HG03060 (cell line): ENCODE data around the gene CLDND1.

Experiments
- ATAC-seq: cut with Tn5 transposase; IDR thresholded peaks from one replicate; pipeline ENCODE4 v1.9.1; 2021; ENCODE audit warnings: low read depth, moderate number of reproducible peaks; ENCODE audit not compliant: unreplicated experiment

CLDND1 gene

DNA sequence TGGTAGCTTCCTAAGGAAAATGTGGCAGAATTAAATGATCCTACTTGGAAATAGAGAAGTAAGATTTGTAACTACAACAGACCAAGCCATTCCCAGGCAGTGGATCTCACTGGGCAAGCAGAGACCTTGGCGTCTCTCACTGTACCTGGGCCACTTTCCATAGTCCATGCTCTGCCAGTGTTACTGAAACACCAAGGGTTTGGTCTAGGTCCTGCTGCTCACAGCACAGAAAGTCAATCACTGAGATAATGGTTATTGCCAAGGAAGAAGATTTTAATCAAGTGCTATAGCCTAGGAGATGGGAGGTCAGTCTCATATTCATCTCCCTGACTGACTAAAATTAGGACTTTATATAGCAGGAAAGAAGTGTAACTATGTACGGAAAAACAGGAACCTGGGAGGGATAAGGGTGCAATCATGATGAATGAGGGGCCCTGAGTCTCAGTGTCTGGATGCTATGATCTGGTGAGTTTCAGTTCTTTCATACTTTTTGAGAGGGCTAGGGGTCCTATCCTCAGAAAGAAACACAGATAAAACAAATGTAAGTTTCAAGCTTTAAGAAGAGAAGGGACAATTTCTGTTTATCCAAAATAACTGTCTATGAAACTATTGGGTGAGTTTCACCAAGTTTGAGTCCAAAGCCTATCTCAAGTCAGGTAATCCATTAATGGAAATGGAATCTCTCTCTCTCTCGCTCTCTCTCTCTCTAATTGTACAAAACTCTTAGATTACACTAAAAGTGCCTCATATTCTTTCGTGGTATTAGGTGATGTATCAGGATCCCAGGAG, 29.7 kb upstream of the CLDND1 start:
- ATAC-seq: no peak

DNA sequence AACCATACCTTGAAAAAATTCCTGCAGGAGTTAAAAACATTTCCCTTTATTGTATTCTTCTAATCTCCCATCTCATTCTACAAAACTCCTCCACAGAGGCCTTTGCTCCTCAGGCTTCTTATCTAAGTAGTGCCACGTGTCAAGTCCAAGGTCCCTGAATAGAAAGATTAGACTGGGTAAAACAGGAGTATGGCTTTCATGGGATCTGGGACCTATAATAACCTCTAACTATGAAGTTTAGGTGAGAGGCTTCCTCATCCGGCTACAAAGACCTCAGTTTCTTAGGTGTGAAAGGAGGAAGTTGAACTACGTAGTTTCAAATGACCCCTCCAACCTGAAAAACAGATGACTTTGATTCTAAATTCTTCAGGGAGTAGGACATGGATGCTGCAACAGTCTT, 29.1 kb upstream of the CLDND1 start:
- no peak for ATAC-seq

DNA sequence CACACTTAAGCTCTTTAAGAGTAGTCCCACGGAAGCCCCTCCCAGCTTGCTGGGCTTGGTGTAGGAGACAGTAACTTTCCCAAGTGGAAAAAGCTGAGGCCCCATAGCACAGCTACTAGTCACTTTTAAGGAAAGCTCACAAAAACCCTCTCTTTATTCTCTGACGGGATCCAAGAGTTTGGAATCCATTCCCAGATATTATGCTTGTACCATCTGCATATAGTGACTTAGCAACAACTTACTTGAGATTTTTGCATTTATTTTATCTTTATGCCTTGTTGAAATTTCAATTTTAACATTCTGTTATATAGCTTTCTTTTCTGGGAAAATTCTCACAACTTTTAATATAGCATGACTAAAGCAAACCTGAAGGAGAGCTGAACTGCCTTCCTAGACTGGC, 28.5 kb upstream of the CLDND1 start:
- ATAC-seq: no peak

DNA sequence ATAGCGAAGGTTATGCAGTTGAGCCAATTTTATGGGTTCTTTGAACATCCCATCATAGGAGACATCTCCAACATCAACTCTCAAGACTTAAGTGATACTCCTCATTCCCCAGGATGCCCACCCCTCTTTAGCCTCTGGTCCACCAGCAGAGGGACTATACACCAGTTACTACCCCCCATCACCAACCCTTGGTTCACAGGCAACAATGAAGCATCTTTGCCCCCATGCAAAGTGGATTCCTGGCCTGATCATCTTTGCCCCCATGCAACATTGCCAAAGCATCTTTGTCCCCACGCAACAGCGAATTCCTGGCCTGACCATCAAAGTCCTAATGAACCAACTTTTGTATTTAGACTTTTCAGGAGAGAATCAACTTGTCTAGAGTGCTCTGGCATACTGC, 28.1 kb upstream of the CLDND1 start:
- ATAC-seq: no peak

DNA sequence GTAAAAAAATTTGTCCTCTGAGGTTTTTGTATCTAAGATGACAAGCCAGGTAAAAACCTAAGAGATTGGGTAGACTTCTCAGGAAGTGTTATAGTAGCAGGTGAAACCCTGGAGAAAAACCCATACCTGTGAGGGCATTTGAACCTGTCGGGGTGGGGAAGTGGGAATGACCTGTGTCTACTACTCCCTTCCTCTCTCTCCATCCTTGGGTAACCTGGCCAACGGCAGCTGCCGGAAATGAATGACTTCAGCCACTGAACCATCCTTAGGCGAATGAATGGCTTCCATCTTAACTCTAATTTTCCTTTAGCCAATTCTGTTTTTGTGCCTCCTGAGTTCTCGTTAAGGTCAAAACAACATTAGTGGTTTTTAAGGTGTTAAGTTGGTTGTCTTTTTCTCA, 25.8 kb upstream of the CLDND1 start:
- ATAC-seq: no peak

DNA sequence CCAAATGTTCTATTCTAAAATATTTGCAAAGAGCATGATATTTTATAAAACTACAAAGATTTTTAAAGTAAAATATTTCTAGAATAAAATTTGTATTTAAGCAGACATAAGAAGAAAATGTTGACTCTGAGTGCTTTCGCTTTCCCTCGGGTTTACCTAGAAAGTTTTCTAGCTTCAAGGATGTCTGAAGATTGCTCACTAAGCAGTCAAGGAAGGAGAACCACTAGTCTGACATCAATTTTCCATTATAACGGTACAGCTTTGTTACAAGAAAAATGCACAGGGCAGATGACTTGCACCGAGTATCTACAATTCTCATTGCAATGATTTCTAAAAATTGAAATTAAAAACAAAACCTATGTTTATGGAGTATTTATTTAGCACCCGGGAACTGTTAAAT, 23.2 kb upstream of the CLDND1 start:
- no peak for ATAC-seq

DNA sequence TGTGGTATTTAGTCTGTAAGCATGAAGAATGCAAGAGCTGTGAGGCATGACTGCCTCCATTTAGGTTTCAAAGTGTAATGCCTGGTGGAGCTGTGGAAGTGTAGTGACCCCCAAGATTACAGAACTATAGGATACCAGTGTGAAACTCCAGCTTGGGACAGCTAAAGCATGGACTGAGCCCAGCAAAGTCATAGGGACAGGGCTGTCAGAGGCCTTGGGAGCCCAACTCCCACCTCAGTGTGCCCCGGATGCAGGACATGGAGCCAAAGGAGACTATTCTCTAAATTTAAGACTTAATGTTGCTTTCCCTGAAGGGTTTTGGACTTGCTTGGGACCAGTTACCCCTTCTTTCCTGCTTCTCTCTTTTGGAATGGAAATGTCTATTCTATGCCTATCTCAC, 19.9 kb upstream of the CLDND1 start:
- ATAC-seq: no peak

DNA sequence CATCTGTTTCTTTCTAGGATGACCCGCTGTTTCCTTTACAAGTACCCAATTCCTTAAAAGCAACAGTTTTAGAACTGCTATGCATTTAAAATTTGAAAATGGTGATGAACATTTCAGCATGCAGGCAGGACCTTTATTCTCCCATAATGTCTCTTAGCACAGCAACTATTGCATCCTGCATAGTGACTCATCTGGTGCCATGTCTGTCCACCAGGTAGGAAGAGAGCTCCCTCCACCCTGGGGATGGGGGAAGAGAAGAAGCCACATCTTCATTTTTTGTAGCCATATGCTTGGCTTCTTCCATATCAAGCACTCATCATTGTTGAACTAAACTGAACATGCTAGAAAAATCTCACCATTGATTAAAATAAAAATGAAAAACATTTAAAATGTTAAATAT, 19.0 kb upstream of the CLDND1 start:
- no peak for ATAC-seq

DNA sequence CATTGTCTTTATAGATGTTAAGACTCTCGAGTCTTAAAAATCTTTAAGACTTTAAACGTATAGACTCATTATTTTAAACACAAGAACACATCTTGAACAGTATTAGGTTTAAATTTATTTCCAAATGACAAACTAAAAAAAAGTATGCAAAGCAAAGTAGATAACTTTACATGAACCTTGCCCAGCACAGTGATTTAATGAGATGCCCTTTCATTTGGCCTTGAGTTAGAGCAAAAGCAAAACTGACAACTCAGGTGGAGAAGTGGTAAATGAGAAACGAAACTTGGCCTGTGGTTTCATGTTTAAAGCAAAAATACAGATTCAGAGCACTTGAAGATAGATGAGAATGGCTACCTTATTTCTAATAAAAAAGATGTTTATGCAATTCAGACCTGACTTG, 17.6 kb upstream of the CLDND1 start:
- no peak for ATAC-seq

DNA sequence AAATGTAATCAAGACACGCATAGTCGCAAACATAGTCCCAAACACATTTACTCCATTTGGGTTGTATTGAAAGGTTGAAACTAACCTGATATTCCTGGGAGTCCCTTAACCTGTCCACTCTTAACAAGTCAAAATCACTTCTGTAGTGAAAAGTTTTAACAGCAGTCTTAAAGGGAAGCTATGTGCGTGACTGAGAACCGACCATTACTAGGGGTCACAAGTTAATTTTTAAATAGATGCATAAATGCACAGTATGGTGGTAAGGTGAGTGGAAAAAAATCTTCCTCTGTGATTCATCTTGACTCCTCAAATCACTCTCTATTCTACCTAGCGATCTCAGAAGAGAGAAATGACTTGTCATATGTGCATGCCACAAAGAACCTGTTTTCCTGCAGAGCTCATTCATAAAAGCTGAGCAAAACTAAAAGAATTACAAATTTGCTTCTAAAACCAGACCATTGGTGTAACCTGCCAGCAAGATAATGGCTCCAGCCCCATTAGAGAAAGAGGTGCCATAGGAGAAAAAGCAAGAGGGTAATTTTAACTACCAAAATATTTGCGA, 13.8 kb upstream of the CLDND1 start:
- ATAC-seq: peak; percentile 77

DNA sequence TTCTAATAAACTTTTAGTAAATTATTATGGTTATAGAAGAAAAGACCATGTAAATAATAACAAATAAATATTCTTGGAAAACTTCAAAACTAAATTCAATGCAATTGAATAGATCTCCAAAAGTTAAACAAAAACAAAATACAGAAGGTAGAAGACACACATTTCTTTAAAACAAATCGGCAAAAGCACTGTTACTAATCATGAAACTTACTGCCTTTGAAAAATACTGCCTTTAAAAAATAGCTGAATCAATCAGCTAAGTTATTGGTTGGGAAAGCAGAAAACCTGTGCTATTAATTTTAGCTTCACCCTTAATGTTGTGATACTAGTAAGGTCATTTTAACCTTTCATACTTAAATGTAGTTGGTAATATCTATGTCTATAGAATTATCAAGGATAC, 12.0 kb upstream of the CLDND1 start:
- no peak for ATAC-seq

DNA sequence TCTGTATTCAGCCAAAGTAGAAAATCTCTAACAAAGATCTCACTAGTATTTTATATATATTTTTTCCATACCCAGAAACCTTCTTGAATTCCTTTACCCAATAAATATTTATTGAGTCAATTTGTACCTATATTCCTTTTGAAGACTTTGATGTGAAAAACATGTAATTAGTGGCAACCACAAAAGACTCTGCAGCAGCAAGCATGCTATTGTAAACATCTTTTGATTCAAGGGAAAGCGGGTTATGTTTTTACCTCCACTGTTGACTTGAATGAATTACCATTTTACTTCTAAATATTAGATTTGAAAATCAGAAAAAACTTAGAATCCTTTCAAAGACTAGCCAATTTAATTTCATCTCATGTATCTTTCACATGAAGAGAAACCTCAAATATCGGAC, 11.5 kb upstream of the CLDND1 start:
- ATAC-seq: no peak

DNA sequence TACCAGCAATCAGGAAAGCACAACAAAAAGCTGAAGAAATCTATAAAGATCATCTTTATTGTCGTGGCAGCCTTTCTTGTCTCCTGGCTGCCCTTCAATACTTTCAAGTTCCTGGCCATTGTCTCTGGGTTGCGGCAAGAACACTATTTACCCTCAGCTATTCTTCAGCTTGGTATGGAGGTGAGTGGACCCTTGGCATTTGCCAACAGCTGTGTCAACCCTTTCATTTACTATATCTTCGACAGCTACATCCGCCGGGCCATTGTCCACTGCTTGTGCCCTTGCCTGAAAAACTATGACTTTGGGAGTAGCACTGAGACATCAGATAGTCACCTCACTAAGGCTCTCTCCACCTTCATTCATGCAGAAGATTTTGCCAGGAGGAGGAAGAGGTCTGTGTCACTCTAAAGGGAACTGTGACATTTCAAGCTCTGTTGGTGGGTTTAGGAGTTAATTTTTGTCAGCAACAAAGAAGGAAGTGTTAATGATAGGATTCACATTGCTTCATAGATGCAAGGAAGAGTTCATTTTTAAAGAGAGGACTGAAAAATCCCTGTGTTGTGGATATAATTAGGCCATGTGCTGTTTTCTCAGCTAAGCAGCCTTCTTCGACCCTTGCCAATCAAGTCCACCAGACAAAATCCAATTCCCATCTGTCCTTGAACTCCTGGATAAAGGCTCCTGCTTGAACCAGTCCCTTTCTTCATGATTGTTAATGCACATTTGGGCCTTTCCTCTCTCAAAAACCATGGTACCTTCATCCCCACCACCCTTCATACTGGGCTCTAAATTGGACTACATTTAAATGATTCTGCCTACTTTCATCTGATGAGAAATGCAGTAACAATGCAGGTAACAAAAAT, 10.2 kb upstream of the CLDND1 start:
- no peak for ATAC-seq

DNA sequence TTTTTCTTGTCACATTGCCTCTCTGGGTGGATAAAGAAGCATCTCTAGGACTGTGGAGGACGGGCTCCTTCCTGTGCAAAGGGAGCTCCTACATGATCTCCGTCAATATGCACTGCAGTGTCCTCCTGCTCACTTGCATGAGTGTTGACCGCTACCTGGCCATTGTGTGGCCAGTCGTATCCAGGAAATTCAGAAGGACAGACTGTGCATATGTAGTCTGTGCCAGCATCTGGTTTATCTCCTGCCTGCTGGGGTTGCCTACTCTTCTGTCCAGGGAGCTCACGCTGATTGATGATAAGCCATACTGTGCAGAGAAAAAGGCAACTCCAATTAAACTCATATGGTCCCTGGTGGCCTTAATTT, 9.6 kb upstream of the CLDND1 start:
- no peak for ATAC-seq

DNA sequence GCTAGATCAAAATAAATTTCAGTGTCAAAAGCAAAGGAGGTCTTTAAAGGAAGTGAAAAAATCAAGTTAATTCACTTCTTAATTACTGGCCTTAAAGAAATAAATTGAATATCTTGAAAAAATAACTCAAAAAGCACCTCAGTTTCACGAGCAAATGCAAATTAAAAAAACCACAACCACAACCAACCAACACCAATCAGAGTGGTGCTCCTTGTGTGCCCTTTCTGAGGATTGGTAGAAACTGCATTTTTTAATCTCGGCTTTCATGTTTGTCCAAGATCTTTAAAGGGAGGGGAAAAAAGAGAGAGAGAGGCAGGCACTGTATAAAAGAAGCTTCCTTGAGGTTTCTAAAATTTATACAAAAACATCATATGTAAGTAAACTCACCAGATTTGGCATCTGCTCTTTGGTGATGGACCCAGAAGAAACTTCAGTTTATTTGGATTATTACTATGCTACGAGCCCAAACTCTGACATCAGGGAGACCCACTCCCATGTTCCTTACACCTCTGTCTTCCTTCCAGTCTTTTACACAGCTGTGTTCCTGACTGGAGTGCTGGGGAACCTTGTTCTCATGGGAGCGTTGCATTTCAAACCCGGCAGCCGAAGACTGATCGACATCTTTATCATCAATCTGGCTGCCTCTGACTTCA, 9.0 kb upstream of the CLDND1 start, which contains the start of gene GPR15:
TSS of gene GPR15 (plus strand) at position 357 of the 653 bp plus-strand sequence. CDS start at position 413, 56 bp downstream.
- no peak for ATAC-seq

DNA sequence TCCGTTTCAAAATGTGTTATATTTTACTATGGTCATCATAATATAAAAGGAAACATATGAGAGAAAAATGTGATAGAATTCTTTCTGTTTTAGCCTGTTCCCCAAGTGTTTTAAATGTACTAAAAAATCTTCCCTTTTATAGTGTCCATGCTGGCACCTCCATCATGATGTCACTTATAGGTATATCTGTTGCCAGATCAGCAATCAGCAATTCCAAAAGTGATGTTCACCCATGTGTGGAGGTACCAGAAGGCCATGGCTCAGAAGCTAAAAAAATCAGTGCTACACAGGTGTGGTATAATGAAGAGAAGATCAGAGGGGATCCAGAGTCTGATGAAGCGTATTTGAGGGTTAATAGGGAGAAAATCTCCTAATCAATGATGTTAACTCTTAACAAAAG, 8.0 kb upstream of the CLDND1 start:
- no peak for ATAC-seq

DNA sequence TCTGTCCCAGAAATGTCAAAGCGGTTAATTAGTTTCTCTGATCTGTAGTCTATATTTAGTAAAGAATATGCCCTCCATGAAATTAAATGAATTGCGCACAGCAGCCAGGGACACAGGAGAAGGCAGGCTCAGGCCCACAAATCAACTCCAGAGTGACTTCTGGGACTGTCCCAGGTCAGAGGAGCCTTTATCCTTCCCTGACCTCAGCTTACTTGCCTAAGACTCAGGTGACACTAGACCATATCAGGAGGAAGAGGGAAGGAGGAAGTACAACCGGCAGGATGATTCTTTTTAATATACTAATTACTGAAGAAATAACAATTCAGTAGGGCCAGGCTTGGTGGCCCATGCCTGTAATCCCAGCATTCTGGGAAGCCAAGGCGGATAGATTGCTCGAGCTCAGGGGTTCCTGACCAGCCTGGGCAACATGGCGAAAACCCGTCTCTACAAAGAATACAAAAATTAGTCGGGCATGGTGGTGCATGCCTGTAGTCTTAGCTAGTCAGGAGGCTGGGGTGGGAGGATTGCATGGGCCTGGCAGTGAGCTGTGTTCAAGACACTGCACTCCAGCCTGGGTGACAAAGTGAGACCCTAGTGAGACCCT, 7.3 kb upstream of the CLDND1 start:
- no peak for ATAC-seq

DNA sequence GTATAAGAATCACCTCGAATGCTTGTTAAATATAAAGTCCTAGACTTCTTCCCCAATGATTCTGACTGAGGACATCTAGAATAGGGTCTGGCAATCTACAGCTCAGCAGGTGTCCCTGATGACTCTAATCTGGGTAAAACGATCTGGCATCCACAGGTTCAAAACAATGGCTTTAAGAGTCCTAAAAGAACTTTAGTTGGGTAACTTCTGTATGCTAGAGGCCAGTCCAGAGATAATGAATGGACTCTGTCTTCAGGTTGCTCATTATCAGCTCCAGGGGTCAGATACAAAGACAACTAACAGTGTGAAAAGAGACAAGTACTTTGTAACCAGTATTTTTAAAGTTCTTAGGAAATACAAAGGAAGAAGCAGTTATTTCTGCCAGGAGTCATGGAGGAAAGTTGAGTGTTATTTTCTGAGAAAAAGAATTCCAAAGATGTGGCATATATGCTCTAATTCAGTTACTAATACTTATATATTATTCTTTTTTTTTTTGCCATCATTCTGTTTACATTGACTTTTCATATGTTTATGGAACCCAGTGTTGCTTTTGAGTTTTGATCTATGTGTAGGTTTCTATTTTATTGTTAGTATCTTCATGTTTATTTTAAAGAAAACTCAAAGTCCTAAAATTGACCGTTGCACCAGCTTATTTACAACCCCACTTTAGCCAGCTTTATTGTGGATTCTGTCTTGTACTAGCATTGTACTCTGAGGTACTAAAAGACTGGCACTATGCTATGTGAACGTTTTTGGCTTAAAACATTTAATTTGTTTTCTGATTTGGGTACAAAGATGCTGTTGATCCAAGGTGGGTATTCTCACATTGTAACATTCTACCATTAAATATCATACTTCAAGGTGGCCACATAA, 6.0 kb upstream of the CLDND1 start:
- no peak for ATAC-seq

DNA sequence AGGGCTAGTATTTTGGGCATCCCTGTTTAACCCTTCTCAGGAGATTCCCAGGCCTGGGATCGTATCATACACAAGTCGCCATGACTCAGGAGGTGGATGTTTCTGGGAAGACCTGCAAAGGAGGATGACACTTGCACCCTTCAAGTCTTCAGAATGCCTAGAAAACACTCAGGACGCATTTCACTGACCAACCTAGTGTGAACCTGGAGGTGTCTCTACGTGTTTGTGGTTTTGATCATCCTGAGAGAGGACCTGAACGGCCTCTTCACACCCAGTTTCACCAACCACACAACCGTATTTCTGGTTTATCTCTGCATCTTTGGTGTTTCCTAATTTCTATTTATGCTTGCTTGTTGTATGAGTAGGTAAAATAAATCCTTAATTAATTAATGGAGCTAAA, 2.8 kb upstream of the CLDND1 start:
- no peak for ATAC-seq
